H54 (cell line): ENCODE data around the gene ZNF548.
"Not testable (repeated sequence)": the region's sequence is repeated elsewhere in the genome, so short reads cannot be mapped to it uniquely, and the experiment has no call there.

Experiments
- DNase-seq: peaks from one replicate; pipeline ENCODE4 v3.0.0; 2011; ENCODE audit warnings: low spot score, mixed read lengths; ENCODE audit not compliant: insufficient read length
- FAIRE-seq: peaks from 3 replicates; lab custom pipeline; 2011; peaks lifted over from hg19 to GRCh38; lab: Jason Lieb, UNC
- POLR2A ChIP-seq: IDR thresholded peaks from 2 replicates; pipeline ENCODE4 v1.6.1; 2011; ENCODE audit warnings: low read depth, mild to moderate bottlenecking, low read length

Gene ZNF548

GRCh38 chr19:57389730-57390598 lies at the start of gene ZNF548:
TSS of gene ZNF548 (plus strand) at chr19:57389854. CDS start at chr19:57390100, 246 bp downstream.
- peak; percentile 94 for DNase-seq
- TF ChIP-seq POLR2A = peak; percentile 74
- FAIRE-seq = peak; percentile 98

GRCh38 chr19:57342582-57342981 lies 47.1 kb upstream of the ZNF548 start:
- no peak for DNase-seq
- TF ChIP-seq POLR2A = no peak
- no peak for FAIRE-seq

GRCh38 chr19:57348136-57348535 lies 41.5 kb upstream of the ZNF548 start:
- TF ChIP-seq POLR2A = no peak
- FAIRE-seq (no peak), DNase-seq (peak; percentile 28)

GRCh38 chr19:57350877-57351805 lies 38.5 kb upstream of the ZNF548 start, which contains the start of gene ZNF304:
TSS of gene ZNF304 (plus strand) at chr19:57351271. CDS start at chr19:57351665, 394 bp downstream.
- TF ChIP-seq POLR2A = peak; percentile 59
- DNase-seq = peak; percentile 97
- FAIRE-seq = peak; percentile 91

- no peak for FAIRE-seq
Measured at GRCh38 chr19:57351867-57352266, 37.8 kb upstream of the ZNF548 start.

GRCh38 chr19:57355916-57356315 lies 33.7 kb upstream of the ZNF548 start:
- no peak for TF ChIP-seq POLR2A
- no peak for DNase-seq
- FAIRE-seq = no peak

More at GRCh38 chr19:57351867-57352266, 37.8 kb upstream of the ZNF548 start:
- TF ChIP-seq POLR2A = no peak
- no peak for DNase-seq

GRCh38 chr19:57357406-57357805 lies 32.2 kb upstream of the ZNF548 start:
- TF ChIP-seq POLR2A = no peak
- FAIRE-seq (no peak), DNase-seq (no peak)

GRCh38 chr19:57359300-57359699 lies 30.4 kb upstream of the ZNF548 start:
- no peak for FAIRE-seq
- no peak for DNase-seq

GRCh38 chr19:57362419-57362818 lies 27.2 kb upstream of the ZNF548 start:
- no peak for DNase-seq
- no peak for FAIRE-seq
- TF ChIP-seq POLR2A = no peak

More at GRCh38 chr19:57359300-57359699, 30.4 kb upstream of the ZNF548 start:
- no peak for TF ChIP-seq POLR2A

GRCh38 chr19:57362997-57363687 lies 26.5 kb upstream of the ZNF548 start, which contains the start of the genes TRAPPC2B and ZNF547:
TSS of gene TRAPPC2B (plus strand) at chr19:57363551. CDS start at chr19:57364834, 1,283 bp downstream.
TSS of gene ZNF547 (plus strand) at chr19:57363551. CDS start at chr19:57368556, 5,005 bp downstream.
- peak; percentile 89 for FAIRE-seq
- peak; percentile 97 for DNase-seq

GRCh38 chr19:57363688-57364181 lies 25.9 kb upstream of the ZNF548 start:
- DNase-seq (peak; percentile 40), FAIRE-seq (no peak)
- TF ChIP-seq POLR2A = no peak

More at GRCh38 chr19:57362997-57363687, 26.5 kb upstream of the ZNF548 start, which contains the start of the genes TRAPPC2B and ZNF547:
- peak; percentile 94 for TF ChIP-seq POLR2A

- DNase-seq = no peak
- no peak for TF ChIP-seq POLR2A
- FAIRE-seq = no peak
Measured at GRCh38 chr19:57366776-57367175, 22.9 kb upstream of the ZNF548 start.

GRCh38 chr19:57374179-57374578 lies 15.5 kb upstream of the ZNF548 start:
- no peak for DNase-seq
- no peak for TF ChIP-seq POLR2A
- FAIRE-seq = no peak

- FAIRE-seq, DNase-seq: not testable (repeated sequence)
Measured at GRCh38 chr19:57374647-57375046, 15.0 kb upstream of the ZNF548 start.
